WERI-Rb-1 (cell line): ENCODE measurements around the gene RMI2.

Experiments
- DNase-seq: peaks from one replicate; pipeline ENCODE4 v3.0.0-alpha.2; 2020
- H3K27ac ChIP-seq: fragments of 250-450 bp; sonication (Bioruptor Pico); 2 replicates; pipeline ENCODE4 v1.5.1; 2020; ENCODE audit warnings: mild to moderate bottlenecking, moderate library complexity
- H3K27me3 ChIP-seq: fragments of 250-450 bp; sonication (Bioruptor Pico); 2 replicates; pipeline ENCODE4 v1.5.1; 2021; ENCODE audit warnings: mild to moderate bottlenecking, low read depth, moderate library complexity; ENCODE audit not compliant: insufficient read depth, severe bottlenecking
- H3K36me3 ChIP-seq: fragments of 250-450 bp; sonication (Bioruptor Pico); 2 replicates; pipeline ENCODE4 v1.5.1; 2020; ENCODE audit warnings: mild to moderate bottlenecking, moderate library complexity
- H3K4me3 ChIP-seq: 2 replicates; pipeline ENCODE4 v1.5.1; 2011; ENCODE audit warnings: low read depth, mild to moderate bottlenecking, control low read depth, low read length
- H3K9me3 ChIP-seq: fragments of 250-450 bp; sonication (Bioruptor Pico); 2 replicates; pipeline ENCODE4 v1.5.1; 2021; ENCODE audit warnings: mild to moderate bottlenecking, moderate library complexity; ENCODE audit not compliant: severe bottlenecking
- TF ChIP-seq, protein P1 (sequence below): IDR thresholded peaks from 2 replicates; pipeline ENCODE4 v1.5.1; 2011; ENCODE audit warnings: low read depth, mild to moderate bottlenecking, control low read depth, inconsistent platforms, low read length

Gene RMI2

DNA sequence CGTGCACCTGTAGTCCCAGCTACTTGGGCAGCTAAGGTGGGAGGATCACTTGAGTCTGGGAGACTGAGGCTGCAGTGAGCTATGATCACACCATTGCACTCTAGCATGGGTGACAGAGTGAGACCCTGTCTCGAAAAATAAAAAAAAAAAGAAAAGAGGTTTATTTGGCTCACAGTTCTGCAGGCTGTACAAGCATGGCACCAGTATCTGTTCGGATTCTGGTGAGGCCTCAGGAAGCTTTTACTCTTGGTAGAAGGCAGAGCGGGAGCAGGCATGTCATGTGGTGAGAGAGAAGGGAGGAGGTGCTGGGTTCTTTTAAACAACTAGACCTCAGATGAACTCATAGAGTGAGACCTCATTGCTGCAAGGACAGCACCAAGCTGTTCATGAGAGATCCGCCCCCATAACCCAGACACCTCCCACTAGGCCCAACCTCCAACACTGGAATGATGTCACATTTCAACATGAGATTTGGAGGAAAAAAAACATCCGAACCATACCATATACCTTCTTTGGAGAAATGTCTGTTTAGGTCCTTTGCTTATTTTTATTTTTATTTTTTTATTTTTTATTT is 10.3 kb upstream of the RMI2 start:
- no peak overlapping the region for H3K27ac ChIP-seq
- no peaks in the 10 kb centered on the region for H3K36me3 ChIP-seq
- no peak overlapping the region for H3K4me3 ChIP-seq
- no peaks in the 10 kb centered on the region for H3K27me3 ChIP-seq
- peaks cover 4% of the 10 kb centered on the region for H3K9me3 ChIP-seq
- DNase-seq: no peak
- TF ChIP-seq, protein P1, sequence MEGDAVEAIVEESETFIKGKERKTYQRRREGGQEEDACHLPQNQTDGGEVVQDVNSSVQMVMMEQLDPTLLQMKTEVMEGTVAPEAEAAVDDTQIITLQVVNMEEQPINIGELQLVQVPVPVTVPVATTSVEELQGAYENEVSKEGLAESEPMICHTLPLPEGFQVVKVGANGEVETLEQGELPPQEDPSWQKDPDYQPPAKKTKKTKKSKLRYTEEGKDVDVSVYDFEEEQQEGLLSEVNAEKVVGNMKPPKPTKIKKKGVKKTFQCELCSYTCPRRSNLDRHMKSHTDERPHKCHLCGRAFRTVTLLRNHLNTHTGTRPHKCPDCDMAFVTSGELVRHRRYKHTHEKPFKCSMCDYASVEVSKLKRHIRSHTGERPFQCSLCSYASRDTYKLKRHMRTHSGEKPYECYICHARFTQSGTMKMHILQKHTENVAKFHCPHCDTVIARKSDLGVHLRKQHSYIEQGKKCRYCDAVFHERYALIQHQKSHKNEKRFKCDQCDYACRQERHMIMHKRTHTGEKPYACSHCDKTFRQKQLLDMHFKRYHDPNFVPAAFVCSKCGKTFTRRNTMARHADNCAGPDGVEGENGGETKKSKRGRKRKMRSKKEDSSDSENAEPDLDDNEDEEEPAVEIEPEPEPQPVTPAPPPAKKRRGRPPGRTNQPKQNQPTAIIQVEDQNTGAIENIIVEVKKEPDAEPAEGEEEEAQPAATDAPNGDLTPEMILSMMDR: no peak

DNA sequence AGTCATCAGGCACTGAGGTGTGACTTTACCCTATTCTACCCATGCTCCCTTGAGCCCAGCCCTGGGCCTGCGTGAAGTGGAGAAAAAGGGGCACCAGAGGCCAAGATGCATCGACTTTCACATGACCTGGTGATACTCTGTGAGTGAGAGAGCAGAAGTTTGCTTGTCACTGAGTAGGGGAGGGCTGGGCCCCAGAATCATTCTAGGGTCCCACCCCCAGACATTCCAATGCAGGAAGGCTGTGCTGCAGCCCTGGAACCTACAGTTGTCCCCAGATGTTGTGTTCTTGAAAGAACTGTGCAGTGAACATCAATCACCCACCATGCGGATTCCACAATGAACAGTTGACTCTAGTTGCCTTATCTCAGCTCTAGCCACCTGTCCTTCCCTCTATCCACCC is 6.2 kb upstream of the RMI2 start:
- TF ChIP-seq, protein P1: no peak
- Histone ChIP-seq H3K27me3 (no peaks in the 10 kb centered on the region), H3K36me3 (no peaks in the 10 kb centered on the region), H3K27ac (no peak overlapping the region), H3K9me3 (peaks cover 4% of the 10 kb centered on the region), H3K4me3 (no peak overlapping the region)
- no peak for DNase-seq

DNA sequence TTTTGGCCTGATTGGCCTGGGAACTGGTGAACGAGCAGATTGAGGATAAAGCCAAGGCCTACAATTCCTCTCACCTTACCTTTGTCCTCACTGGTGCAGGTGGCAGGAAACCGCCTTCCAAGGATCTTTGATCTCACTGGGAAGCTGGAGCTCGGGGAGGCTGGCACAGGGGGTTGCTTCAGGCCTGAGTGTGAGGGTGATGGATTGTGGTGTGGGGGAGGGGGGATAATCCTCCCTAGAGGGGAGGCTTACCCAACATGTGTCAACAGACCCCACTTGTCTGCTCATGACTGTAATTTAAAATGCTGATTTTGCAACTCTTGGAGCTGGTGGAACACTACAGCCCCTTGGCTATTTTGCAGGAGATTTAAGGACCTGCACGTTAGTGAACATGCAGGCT is 4.5 kb upstream of the RMI2 start:
- TF ChIP-seq, protein P1: no peak
- no peak overlapping the region for H3K4me3 ChIP-seq
- H3K27ac ChIP-seq: no peak overlapping the region
- DNase-seq: peak; percentile 24
- H3K27me3 ChIP-seq: no peaks in the 10 kb centered on the region
- no peaks in the 10 kb centered on the region for H3K36me3 ChIP-seq
- H3K9me3 ChIP-seq: no peaks in the 10 kb centered on the region

DNA sequence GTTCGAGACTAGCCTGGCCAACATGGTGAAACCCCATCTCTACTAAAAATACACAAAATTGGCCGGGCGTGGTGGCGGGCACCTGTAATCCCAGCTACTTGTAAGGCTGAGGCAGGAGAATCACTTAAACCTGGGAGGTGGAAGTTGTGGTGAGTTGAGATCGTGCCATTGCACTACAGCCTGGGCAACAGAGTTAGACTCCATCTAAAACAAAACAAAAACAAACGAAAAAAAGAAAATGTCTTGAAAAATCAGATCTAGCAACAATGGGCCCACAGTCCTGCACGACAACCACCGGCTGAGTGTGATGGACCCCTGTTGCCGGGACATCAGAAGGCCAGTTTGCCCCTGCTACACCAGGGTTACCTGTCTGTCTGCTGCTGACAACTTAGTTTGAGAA is 3.9 kb upstream of the RMI2 start:
- Histone ChIP-seq H3K4me3 (no peak overlapping the region), H3K36me3 (no peaks in the 10 kb centered on the region), H3K9me3 (no peaks in the 10 kb centered on the region), H3K27me3 (no peaks in the 10 kb centered on the region), H3K27ac (no peak overlapping the region)
- DNase-seq: no peak
- TF ChIP-seq, protein P1: no peak

DNA sequence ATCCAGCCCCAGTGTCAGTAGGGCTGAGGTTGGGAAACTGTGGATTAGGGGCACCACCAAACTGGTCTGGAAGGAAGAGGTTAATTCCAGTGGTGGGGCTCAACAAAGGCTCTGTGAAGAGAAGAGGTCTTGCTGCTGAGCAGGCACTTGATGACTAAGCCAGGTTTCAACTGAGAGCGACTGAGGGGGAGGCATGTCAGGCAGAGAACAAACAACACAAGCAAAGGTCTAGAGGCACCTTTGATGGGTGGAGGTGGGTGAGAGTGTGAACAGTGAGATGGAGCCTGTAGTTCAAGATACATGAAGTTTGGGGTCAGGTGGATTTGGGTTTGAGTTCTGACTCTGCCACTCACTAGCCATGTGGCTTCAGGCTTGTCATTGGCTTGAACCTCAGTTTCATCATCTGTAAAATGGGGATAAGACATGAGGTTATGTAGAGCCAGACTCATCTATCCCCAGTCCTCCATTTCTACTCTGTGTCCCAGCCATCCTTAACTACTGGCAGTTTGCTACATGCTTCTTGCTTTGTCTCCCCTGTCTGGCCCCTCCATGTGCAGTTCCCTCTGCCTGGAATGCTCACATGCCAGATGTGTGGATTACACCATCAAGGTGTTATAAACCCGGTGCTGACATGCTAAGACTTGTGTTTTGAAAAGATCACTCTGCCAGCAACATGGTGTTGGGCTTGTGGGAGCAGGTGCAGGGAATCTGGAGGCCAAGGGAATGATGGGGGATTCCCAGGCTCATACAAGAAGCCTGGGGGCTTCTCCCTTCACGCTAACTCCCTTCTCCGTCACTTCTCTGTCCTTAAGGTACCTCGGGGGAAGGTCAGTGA is 3.0 kb upstream of the RMI2 start:
- Histone ChIP-seq H3K9me3 (no peaks in the 10 kb centered on the region), H3K36me3 (0 out of 2 replicates have a peak, but pooled peaks cover 3% of the 10 kb centered on the region)

More for the DNA sequence above, 3.0 kb upstream of the RMI2 start:
- Histone ChIP-seq H3K27me3 (no peaks in the 10 kb centered on the region), H3K4me3 (no peak overlapping the region), H3K27ac (no peak overlapping the region)
- DNase-seq: no peak
- TF ChIP-seq, protein P1: no peak
